NK-92 treated with Interleukin-12 subunit alpha and Interleukin-12 subunit beta, amount 100 ng/mL, for 24 hours (cell line): ENCODE measurements around the gene ANXA7.
"Not testable (repeated sequence)": the region's sequence is repeated elsewhere in the genome, so short reads cannot be mapped to it uniquely, and the experiment has no call there.

Experiments used
- DNase-seq: peaks from one replicate; lab custom pipeline; 2025; lab: John Stamatoyannopoulos, UW

Gene ANXA7

GRCh38 chr10:73408061-73408460 is 5.8 kb downstream of the ANXA7 start:
- no peak for DNase-seq

GRCh38 chr10:73407495-73407894 is 6.4 kb downstream of the ANXA7 start:
- no peak for DNase-seq

- DNase-seq: no peak
Observed at GRCh38 chr10:73406846-73407245, 7.0 kb downstream of the ANXA7 start.

- DNase-seq: no peak
Observed at GRCh38 chr10:73405556-73405955, 8.3 kb downstream of the ANXA7 start.

GRCh38 chr10:73404690-73405089 is 9.2 kb downstream of the ANXA7 start:
- no peak for DNase-seq

- no peak for DNase-seq
Observed at GRCh38 chr10:73401636-73402035, 12.2 kb downstream of the ANXA7 start.

GRCh38 chr10:73399063-73399462 is 14.8 kb downstream of the ANXA7 start:
- DNase-seq: no peak

GRCh38 chr10:73398024-73398423 is 15.8 kb downstream of the ANXA7 start:
- DNase-seq: no peak

- DNase-seq: not testable (repeated sequence)
Observed at GRCh38 chr10:73394325-73394724, 19.5 kb downstream of the ANXA7 start.

GRCh38 chr10:73388228-73388627 is 25.6 kb downstream of the ANXA7 start:
- DNase-seq: no peak

- DNase-seq: no peak
Observed at GRCh38 chr10:73386583-73386982, 27.3 kb downstream of the ANXA7 start.

GRCh38 chr10:73379064-73379748 is 34.7 kb downstream of the ANXA7 start:
- DNase-seq: no peak

- DNase-seq: no peak
Observed at GRCh38 chr10:73376679-73377078, 37.2 kb downstream of the ANXA7 start.

GRCh38 chr10:73368238-73368637 is 45.6 kb downstream of the ANXA7 start:
- DNase-seq: no peak

GRCh38 chr10:73366381-73367298 is 47.2 kb downstream of the ANXA7 start:
- no peak for DNase-seq

GRCh38 chr10:73364964-73365363 is 48.9 kb downstream of the ANXA7 start:
- DNase-seq: no peak

- no peak for DNase-seq
Observed at GRCh38 chr10:73359492-73359891, 54.4 kb downstream of the ANXA7 start.

GRCh38 chr10:73358331-73359279 is 55.3 kb downstream of the ANXA7 start, which contains the start of gene CFAP70:
TSS of gene CFAP70 (minus strand) at chr10:73358864. CDS start at chr10:73354796, 4,068 bp downstream.
- DNase-seq: peak; percentile 54

- DNase-seq: no peak
Observed at GRCh38 chr10:73357821-73358220, 56.0 kb downstream of the ANXA7 start.

- no peak for DNase-seq
Observed at GRCh38 chr10:73357166-73357565, 56.7 kb downstream of the ANXA7 start.

- DNase-seq: no peak
Observed at GRCh38 chr10:73344269-73344668, 69.6 kb downstream of the ANXA7 start.

GRCh38 chr10:73340121-73340520 is 73.7 kb downstream of the ANXA7 start:
- DNase-seq: no peak
